Inflammatory macrophage (primary cell): ENCODE measurements around the gene TMEM107.
A peak's percentile ranks its signal among the peaks of the same experiment; 100 is the strongest.

Experiments
- DNase-seq, 2 donors: peaks; one replicate each; pipeline ENCODE4 v3.0.0-alpha.2; 2020 to 2022

TMEM107 gene

GRCh38 chr17:8150194-8151119 lies 25.7 kb downstream of the TMEM107 start:
- DNase-seq, result no peak

GRCh38 chr17:8149419-8150193 lies 26.6 kb downstream of the TMEM107 start:
- no peak for DNase-seq

GRCh38 chr17:8148560-8148959 lies 27.6 kb downstream of the TMEM107 start:
- DNase-seq, result no peak

GRCh38 chr17:8147805-8148404 lies 28.3 kb downstream of the TMEM107 start:
- no peak for DNase-seq

- DNase-seq, result no peak
Observed at GRCh38 chr17:8147141-8147804, 28.9 kb downstream of the TMEM107 start.

GRCh38 chr17:8146381-8147140 lies 29.6 kb downstream of the TMEM107 start:
- DNase-seq, result no peak

GRCh38 chr17:8145811-8146210 lies 30.4 kb downstream of the TMEM107 start:
- DNase-seq, result no peak

GRCh38 chr17:8144401-8145231 lies 31.6 kb downstream of the TMEM107 start:
- DNase-seq, result no peak

- no peak for DNase-seq
Observed at GRCh38 chr17:8143581-8144400, 32.4 kb downstream of the TMEM107 start.

- no peak for DNase-seq
Observed at GRCh38 chr17:8142887-8143580, 33.1 kb downstream of the TMEM107 start.

GRCh38 chr17:8142158-8142886 lies 33.9 kb downstream of the TMEM107 start:
- DNase-seq, result no peak

- DNase-seq, result no peak
Observed at GRCh38 chr17:8141741-8142140, 34.4 kb downstream of the TMEM107 start.

- DNase-seq, result no peak
Observed at GRCh38 chr17:8141045-8141444, 35.1 kb downstream of the TMEM107 start.

- peak; percentile 55 to 60 for DNase-seq
Observed at GRCh38 chr17:8140065-8141029, 35.8 kb downstream of the TMEM107 start.

- peak; percentile 98 to 99 for DNase-seq
Observed at GRCh38 chr17:8138672-8139371, 37.4 kb downstream of the TMEM107 start.

GRCh38 chr17:8138374-8138671 lies 37.9 kb downstream of the TMEM107 start:
- no peak for DNase-seq
